CD4-positive, CD25-positive, alpha-beta regulatory T cell (primary cell): Measurements from ENCODE around the gene TBC1D7. TPM values are rescaled to one million over a fixed set of nuclear protein-coding genes. Genes with fewer than 3 reads are reported as not detected.

Experiments used
- ATAC-seq, 2 donors: fragments of 150-1000 bp; cut with Tn5 transposase; one replicate each; pipeline ENCODE4 v1.10.0; 2021; ENCODE audit warnings: low read depth in 2 of 2, moderate number of reproducible peaks in 2 of 2, moderate library complexity in 1 of 2
- DNase-seq, 3 donors: peaks; one replicate each; pipeline versions ENCODE4 v3.0.0 to v3.0.0-alpha.2; 2012 to 2022; ENCODE audit warnings: mixed read lengths in 1 of 3
- H3K27ac ChIP-seq: one replicate; pipeline ENCODE4 v1.7.0; 2013; ENCODE audit warnings: mild to moderate bottlenecking, low read length; ENCODE audit not compliant: insufficient read depth, poor library complexity, severe bottlenecking
- H3K27me3 ChIP-seq: one replicate; pipeline ENCODE4 v1.7.0; 2013; ENCODE audit warnings: low read length; ENCODE audit not compliant: control insufficient read depth, insufficient read depth
- H3K36me3 ChIP-seq: one replicate; pipeline ENCODE4 v1.7.0; 2013; ENCODE audit warnings: mild to moderate bottlenecking, low read length, moderate library complexity; ENCODE audit not compliant: control insufficient read depth, insufficient read depth
- H3K4me1 ChIP-seq: 2 replicates; pipeline ENCODE4 v1.7.0; 2013; ENCODE audit warnings: mild to moderate bottlenecking, low read length; ENCODE audit not compliant: insufficient read depth, control insufficient read depth, poor library complexity, severe bottlenecking
- H3K4me3 ChIP-seq: one replicate; pipeline ENCODE4 v1.7.0; 2013; ENCODE audit warnings: low read depth, mild to moderate bottlenecking, low read length, moderate library complexity
- H3K9me3 ChIP-seq, 2 experiments: 1 replicate in 1 of 2; 2 replicates in 1 of 2; pipeline ENCODE4 v1.7.0; 2013; ENCODE audit warnings: low read length in 2 of 2, mild to moderate bottlenecking in 1 of 2, moderate library complexity in 1 of 2; ENCODE audit not compliant: control insufficient read depth in 2 of 2
- H3K27ac Mint-ChIP-seq, 3 donors: one replicate each; pipeline ENCODE4 v1.8.0; 2020 to 2022; ENCODE audit warnings: mild to moderate bottlenecking in 3 of 3, mixed read lengths in 3 of 3, moderate library complexity in 2 of 3
- H3K27me3 Mint-ChIP-seq: one replicate; pipeline ENCODE4 v1.8.0; 2022; ENCODE audit warnings: mild to moderate bottlenecking, mixed read lengths
- H3K36me3 Mint-ChIP-seq: one replicate; pipeline ENCODE4 v1.8.0; 2020; ENCODE audit warnings: mixed read lengths
- H3K4me1 Mint-ChIP-seq, 4 donors: one replicate each; pipeline ENCODE4 v1.8.0; 2020 to 2022; ENCODE audit warnings: mixed read lengths in 4 of 4, mild to moderate bottlenecking in 1 of 4
- H3K4me3 Mint-ChIP-seq, 4 donors: one replicate each; pipeline ENCODE4 v1.8.0; 2020 to 2022; ENCODE audit warnings: mild to moderate bottlenecking in 4 of 4, mixed read lengths in 4 of 4, moderate library complexity in 3 of 4
- H3K9me3 Mint-ChIP-seq, 7 donors: one replicate each; pipeline ENCODE4 v1.8.0; 2020 to 2022; ENCODE audit warnings: mixed read lengths in 7 of 7, mild to moderate bottlenecking in 3 of 7, moderate library complexity in 2 of 7
- polyA plus RNA-seq, 4 donors: library from polyadenylated mRNA; unstranded; fragments of 300-500 nt; fragmentation: Illumina TruSeq; gene quantifications; one replicate each; pipeline ENCODE4 v1.2.3, GENCODE V29; 2021
- total RNA-seq: library from RNA; stranded (reverse); gene quantifications from one replicate; pipeline ENCODE4 v1.2.3, GENCODE V29; 2022

The TBC1D7 gene
- total and polyA plus RNA-seq, 5 donors from 2014 or later, result 16.2 to 31.3 (median 20.7) TPM

DNA sequence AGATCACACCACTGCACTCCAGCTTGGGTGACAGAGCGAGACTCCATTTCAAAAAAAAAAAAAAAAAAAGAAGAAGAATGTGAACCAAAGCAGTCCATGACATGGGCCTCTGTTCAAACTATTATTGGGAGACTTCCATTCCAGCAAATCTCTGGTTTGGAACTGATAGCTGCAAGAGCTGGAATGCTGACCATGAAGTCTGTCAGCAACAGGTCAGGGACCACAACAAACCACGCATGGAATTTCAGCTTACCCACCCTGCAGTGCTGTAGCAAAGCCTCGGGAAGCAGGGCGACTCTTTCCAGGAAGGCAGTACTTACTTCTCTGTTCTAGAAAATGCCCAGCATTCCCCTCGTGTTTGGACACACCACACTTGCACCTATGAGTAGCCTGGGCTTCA lies 34.1 kb upstream of the TBC1D7 start:
- H3K4me3 Mint-ChIP-seq, result no peak overlapping the region
- H3K27me3 ChIP-seq, result no peaks in the 10 kb centered on the region
- ATAC-seq (no peak), DNase-seq (no peak)
- no peaks in the 10 kb centered on the region for H3K27me3 Mint-ChIP-seq
- H3K4me1 Mint-ChIP-seq, result peaks cover 0 to 7% (median 3%) of the 10 kb centered on the region in 4 donors
- H3K27ac Mint-ChIP-seq, result no peak overlapping the region
- H3K36me3 Mint-ChIP-seq, result no peaks in the 10 kb centered on the region
- no peak overlapping the region for H3K4me3 ChIP-seq
- no peaks in the 10 kb centered on the region for H3K9me3 ChIP-seq
- H3K4me1 ChIP-seq, result no peaks in the 10 kb centered on the region
- H3K9me3 Mint-ChIP-seq, result peaks cover 0 to 1% (median 0%) of the 10 kb centered on the region in 7 donors
- no peak overlapping the region for H3K27ac ChIP-seq
- no peaks in the 10 kb centered on the region for H3K36me3 ChIP-seq

DNA sequence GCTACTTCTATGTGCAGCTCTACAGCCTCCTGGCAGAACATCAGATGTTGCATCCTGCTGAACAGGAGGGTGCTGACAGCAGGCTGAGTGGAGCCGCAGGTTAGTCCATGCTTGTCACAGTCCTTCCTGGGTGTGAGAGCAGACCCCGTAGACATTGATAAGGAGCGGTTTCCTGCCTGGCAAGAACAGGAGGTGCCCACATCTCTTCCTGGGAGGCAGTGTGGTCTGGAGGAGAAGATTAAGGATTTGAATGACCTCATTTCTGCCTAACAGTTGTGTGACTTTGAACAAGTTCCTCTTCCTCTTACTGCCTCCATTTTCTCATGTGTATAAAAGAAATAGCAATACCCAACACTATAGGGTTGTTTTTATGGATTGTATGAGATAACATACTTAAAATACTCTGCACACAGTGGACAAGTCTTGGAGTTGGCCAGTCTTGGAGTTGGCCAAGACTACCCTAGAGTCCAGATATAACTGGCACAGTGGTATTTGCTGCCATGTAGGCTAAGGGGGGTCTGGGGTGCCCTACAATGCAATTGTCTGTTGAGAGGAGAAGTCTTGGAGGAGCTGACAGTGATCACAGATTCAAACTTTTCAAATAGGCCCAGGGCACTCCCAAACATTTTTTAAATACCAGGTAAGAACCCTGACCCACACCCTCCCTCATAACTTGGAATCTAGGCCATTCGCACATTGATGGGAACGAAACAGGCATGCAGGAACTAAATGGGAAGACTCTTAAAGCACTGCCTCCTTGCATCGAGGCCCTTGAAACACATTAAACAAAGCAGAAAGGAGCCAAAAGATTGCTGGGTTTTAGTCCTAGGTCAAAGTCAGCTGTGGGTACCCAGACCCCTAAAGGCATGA lies 32.6 kb upstream of the TBC1D7 start:
- H3K9me3 Mint-ChIP-seq, result peaks cover 0 to 1% (median 0%) of the 10 kb centered on the region in 7 donors
- H3K27me3 ChIP-seq, result no peaks in the 10 kb centered on the region
- H3K36me3 ChIP-seq, result no peaks in the 10 kb centered on the region
- H3K27ac ChIP-seq, result no peak overlapping the region
- ATAC-seq (no peak), DNase-seq (no peak)
- H3K27me3 Mint-ChIP-seq, result no peaks in the 10 kb centered on the region
- no peak overlapping the region for H3K27ac Mint-ChIP-seq
- peaks cover 9% of the 10 kb centered on the region for H3K4me1 ChIP-seq
- H3K9me3 ChIP-seq, result no peaks in the 10 kb centered on the region
- peaks cover 10 to 15% (median 13%) of the 10 kb centered on the region in 4 donors for H3K4me1 Mint-ChIP-seq
- no peaks in the 10 kb centered on the region for H3K36me3 Mint-ChIP-seq
- no peak overlapping the region for H3K4me3 ChIP-seq
- no peak overlapping the region for H3K4me3 Mint-ChIP-seq

DNA sequence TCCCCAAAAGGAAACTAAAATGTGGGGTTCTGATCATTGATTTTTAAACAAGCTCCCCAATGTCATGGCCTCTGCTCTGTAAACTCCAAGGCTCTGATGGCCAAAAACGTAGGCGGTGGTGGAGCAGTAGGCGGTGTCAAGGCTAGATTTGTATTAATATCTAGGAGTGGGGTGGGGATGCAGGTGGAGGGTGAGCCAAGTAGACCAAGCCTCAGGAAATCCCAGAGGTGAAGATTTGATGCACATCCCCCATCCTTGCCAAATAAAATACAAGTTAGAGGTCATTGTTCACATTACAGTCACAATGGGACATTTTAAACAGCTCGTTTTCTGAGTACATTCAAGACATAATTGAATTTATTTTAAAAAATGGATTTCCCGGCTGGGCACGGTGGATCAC lies 30.9 kb upstream of the TBC1D7 start:
- no peaks in the 10 kb centered on the region for H3K9me3 ChIP-seq
- Mint-ChIP-seq H3K27ac (no peak overlapping the region), H3K4me3 (no peak overlapping the region), H3K9me3 (no peaks in the 10 kb centered on the region), H3K4me1 (peaks cover 26 to 29% (median 28%) of the 10 kb centered on the region in 4 donors), H3K27me3 (no peaks in the 10 kb centered on the region), H3K36me3 (no peaks in the 10 kb centered on the region)
- H3K36me3 ChIP-seq, result no peaks in the 10 kb centered on the region
- H3K4me1 ChIP-seq, result peaks cover 25% of the 10 kb centered on the region
- H3K27ac ChIP-seq, result no peak overlapping the region
- no peak overlapping the region for H3K4me3 ChIP-seq
- H3K27me3 ChIP-seq, result no peaks in the 10 kb centered on the region
- no peak for ATAC-seq
- no peak for DNase-seq

DNA sequence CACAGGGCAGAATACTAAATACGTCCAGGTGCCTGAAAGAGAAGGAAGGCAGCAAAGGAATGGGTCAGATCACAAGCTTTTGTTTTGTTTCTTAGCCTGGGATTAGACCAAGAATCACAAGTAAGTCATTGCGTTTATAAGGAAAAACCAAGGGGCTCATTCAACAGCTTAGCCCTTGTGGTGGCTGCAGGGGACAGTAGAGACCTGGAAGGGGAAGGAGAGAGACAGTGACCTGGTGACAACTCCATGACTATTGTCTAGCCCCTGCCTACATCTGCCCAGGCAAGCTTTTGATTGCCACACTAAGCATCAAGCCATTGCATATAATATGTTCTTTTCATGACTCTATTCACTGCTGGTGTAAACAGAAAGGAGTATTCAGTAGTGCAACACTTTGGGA lies 30.2 kb upstream of the TBC1D7 start:
- no peaks in the 10 kb centered on the region for H3K9me3 Mint-ChIP-seq
- no peak overlapping the region for H3K27ac Mint-ChIP-seq
- no peak for ATAC-seq
- H3K4me3 Mint-ChIP-seq, result no peak overlapping the region
- no peaks in the 10 kb centered on the region for H3K9me3 ChIP-seq
- H3K36me3 Mint-ChIP-seq, result no peaks in the 10 kb centered on the region
- no peaks in the 10 kb centered on the region for H3K27me3 ChIP-seq
- no peaks in the 10 kb centered on the region for H3K36me3 ChIP-seq
- no peak overlapping the region for H3K4me3 ChIP-seq
- no peaks in the 10 kb centered on the region for H3K27me3 Mint-ChIP-seq
- H3K4me1 ChIP-seq, result peaks cover 27% of the 10 kb centered on the region
- peaks cover 29 to 34% (median 33%) of the 10 kb centered on the region in 4 donors for H3K4me1 Mint-ChIP-seq
- DNase-seq, result no peak
- H3K27ac ChIP-seq, result no peak overlapping the region

DNA sequence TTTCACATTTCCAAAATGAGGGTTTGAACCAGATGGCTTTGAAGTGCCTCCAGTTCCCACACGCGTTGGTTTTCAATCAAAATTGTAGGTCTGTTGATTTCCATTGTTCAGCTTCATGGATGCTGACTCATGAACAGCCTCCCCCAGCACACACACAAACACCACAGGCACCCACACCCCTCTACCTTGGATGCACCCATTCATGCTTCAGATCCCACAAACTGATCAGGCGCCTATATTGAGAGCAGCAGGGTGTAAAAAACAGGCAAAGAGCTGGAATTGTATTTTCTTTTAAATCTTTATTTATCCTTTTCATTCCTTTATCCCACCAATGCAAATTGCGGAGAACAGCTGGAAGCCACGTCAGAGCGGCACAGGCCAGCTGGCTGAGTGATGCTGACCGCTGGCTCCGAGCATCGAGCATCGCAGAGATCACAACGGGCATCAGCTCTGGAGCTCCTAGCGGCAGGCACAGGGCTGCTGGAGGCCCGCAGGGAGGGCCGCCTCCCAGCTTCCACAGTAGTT lies 29.3 kb upstream of the TBC1D7 start:
- Histone ChIP-seq H3K9me3 (no peaks in the 10 kb centered on the region), H3K4me1 (peaks cover 27% of the 10 kb centered on the region), H3K36me3 (no peaks in the 10 kb centered on the region), H3K27me3 (no peaks in the 10 kb centered on the region), H3K4me3 (no peak overlapping the region), H3K27ac (no peak overlapping the region)
- Mint-ChIP-seq H3K4me1 (peaks cover 29 to 35% (median 34%) of the 10 kb centered on the region in 4 donors), H3K27me3 (no peaks in the 10 kb centered on the region), H3K4me3 (no peak overlapping the region), H3K27ac (peak overlapping the region in 1 of 3 donors; percentile 44), H3K36me3 (no peaks in the 10 kb centered on the region), H3K9me3 (no peaks in the 10 kb centered on the region)
- no peak for DNase-seq
- no peak for ATAC-seq

DNA sequence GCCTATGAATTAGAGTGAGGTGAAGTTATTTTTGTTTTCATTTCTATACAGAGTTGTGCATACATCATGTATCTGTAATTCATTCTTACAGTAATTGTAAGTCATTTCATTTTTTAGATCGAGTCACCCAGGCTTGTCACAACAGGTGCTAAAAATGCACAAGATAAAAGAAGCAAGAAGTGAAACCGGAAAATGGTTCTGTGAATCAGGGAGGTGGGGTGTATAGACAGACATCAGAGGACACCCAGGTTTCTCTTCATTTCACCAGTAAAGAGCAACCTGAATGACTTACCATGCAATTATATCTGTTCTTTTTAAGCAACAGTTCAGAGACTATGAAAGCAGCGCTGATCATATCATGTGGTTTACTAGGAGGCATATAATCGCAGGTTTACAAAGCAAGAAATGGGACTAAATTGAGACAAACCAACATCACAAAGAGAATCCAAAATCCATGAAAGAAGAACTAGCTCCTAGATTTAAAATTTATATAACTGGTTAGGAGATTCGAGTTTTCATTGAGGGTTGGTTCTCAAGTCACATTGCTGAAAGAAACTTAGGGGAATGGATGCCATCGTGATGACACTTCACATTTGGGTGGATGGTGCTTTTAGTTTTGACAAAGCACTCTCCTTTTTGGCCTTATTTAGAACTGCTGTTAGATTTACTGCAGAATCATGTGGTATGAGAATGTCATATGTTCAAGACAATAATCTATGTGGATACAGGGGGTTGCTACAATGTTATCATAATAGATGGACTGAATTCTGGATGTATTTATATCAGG lies 27.9 kb upstream of the TBC1D7 start:
- peak overlapping the region; percentile 64 for H3K27ac ChIP-seq
- peak overlapping the region; percentile 83 to 87 (median 85) for H3K27ac Mint-ChIP-seq
- ATAC-seq (peak; percentile 95), DNase-seq (peak in 2 of 3 donors; percentile 61 to 91)
- H3K36me3 ChIP-seq, result no peaks in the 10 kb centered on the region
- H3K9me3 Mint-ChIP-seq, result no peaks in the 10 kb centered on the region
- H3K4me1 Mint-ChIP-seq, result peaks cover 29 to 35% (median 34%) of the 10 kb centered on the region in 4 donors
- no peaks in the 10 kb centered on the region for H3K9me3 ChIP-seq
- peak overlapping the region; percentile 73 to 87 (median 84) for H3K4me3 Mint-ChIP-seq
- peaks cover 27% of the 10 kb centered on the region for H3K4me1 ChIP-seq
- H3K36me3 Mint-ChIP-seq, result no peaks in the 10 kb centered on the region
- peak overlapping the region; percentile 83 for H3K4me3 ChIP-seq
- H3K27me3 ChIP-seq, result no peaks in the 10 kb centered on the region
- no peaks in the 10 kb centered on the region for H3K27me3 Mint-ChIP-seq

DNA sequence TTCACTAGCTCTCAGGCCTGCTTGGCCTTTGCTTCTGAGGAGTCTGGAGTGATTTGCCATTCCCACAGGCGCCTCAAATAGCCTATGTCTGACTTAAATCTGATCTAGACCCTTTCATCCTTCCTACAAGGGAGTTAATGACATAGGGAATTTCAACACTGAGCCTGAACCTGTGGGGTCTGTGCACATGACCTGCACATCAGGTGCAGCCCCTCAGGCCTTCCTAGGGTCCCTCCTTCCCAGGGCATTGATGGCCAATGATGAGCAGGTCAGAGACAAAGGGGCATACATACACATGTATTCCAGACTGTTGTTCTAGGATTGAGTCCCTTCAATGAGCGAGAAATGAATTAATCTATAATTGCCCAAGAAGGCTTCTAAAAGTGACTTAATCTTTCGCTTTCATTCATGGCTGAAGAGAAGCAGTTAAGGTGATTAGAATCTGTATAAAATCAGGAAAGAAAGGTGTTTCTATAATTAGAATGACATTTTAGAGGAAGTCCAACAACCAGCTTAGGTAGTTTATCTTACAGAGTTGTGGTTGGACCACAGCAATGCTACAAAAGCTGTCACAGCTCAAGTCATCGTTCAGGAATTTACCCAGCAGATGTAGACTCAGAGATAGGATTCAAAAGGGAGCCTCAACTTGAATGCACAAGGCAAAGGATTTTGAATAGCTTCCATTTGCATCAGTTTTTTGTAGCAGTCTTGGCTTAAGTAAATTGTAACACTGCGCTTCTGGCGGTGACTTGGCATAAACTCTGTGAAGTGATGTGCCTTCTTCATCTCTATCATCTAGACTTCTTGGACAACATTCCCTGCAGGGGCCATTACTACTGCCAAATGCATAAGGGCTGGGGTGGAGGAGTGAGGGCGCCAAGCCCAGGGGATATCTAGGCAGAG lies 27.0 kb upstream of the TBC1D7 start:
- Histone ChIP-seq H3K27me3 (no peaks in the 10 kb centered on the region), H3K36me3 (no peaks in the 10 kb centered on the region), H3K4me1 (peaks cover 27% of the 10 kb centered on the region), H3K4me3 (peak overlapping the region; percentile 83), H3K27ac (peak overlapping the region; percentile 64), H3K9me3 (no peaks in the 10 kb centered on the region)
- Mint-ChIP-seq H3K4me3 (peak overlapping the region; percentile 73 to 87 (median 84)), H3K9me3 (no peaks in the 10 kb centered on the region), H3K27ac (peak overlapping the region; percentile 85 to 87 (median 86)), H3K27me3 (no peaks in the 10 kb centered on the region), H3K36me3 (no peaks in the 10 kb centered on the region), H3K4me1 (peaks cover 29 to 37% (median 32%) of the 10 kb centered on the region in 4 donors)
- DNase-seq (peak in 2 of 3 donors; percentile 20 to 62), ATAC-seq (peak; percentile 25 to 35)
